HEK293T (cell line): Measurements from ENCODE around the gene DMD.

Source experiments
- FOXA1 ChIP-seq: fragments of 450-650 bp; IDR thresholded peaks from 2 replicates; pipeline ENCODE4 v1.6.1; 2016; ENCODE audit warnings: mild to moderate bottlenecking
- FOXK2 ChIP-seq: fragments of 450-650 bp; IDR thresholded peaks from 2 replicates; pipeline ENCODE4 v1.6.1; 2016; ENCODE audit warnings: mild to moderate bottlenecking
- FOXM1 ChIP-seq: fragments of 450-650 bp; IDR thresholded peaks from 2 replicates; pipeline ENCODE4 v1.6.1; 2017; ENCODE audit warnings: mild to moderate bottlenecking, borderline replicate concordance

GRCh38 chrX:31384471-31384870, 1826.9 kb downstream of the DMD start:
- TF ChIP-seq FOXA1, result no peak
- TF ChIP-seq FOXM1, result no peak
- TF ChIP-seq FOXK2, result no peak
